Left lung (tissue), 10 donors: ENCODE data around the gene TTC9. TPM values are rescaled to one million over a fixed set of nuclear protein-coding genes. Genes with fewer than 3 reads are reported as not detected.
"Not testable (repeated sequence)": the region's sequence is repeated elsewhere in the genome, so short reads cannot be mapped to it uniquely, and the experiment has no call there.

Experiments
- ATAC-seq: fragments of 200-7000 bp; cut with Tn5 transposase; one replicate; pipeline ENCODE4 v1.9.1; 2020; ENCODE audit warnings: moderate library complexity
- DNase-seq, 4 donors: peaks; one replicate each; pipeline ENCODE4 v3.0.0-alpha.2; 2013 to 2020
- H3K27ac ChIP-seq, 2 donors: fragments of 200-600 bp; sonication (generic) in 1 of 2; one replicate each; pipeline versions ENCODE4 v1.5.0 to v1.8.0; 2020 to 2021
- H3K27me3 ChIP-seq, 2 donors: fragments of 200-600 bp; sonication (generic) in 1 of 2; one replicate each; pipeline versions ENCODE4 v1.5.0 to v1.8.0; 2020 to 2021
- H3K36me3 ChIP-seq, 2 donors: fragments of 200-600 bp; sonication (generic) in 1 of 2; one replicate each; pipeline versions ENCODE4 v1.5.0 to v1.8.0; 2020 to 2021
- H3K4me1 ChIP-seq, 2 donors: fragments of 200-600 bp; one replicate each; pipeline ENCODE4 v1.8.0; 2021
- H3K4me3 ChIP-seq, 2 donors: fragments of 200-600 bp; sonication (generic) in 1 of 2; one replicate each; pipeline versions ENCODE4 v1.5.0 to v1.8.0; 2020 to 2021; ENCODE audit warnings: mild to moderate bottlenecking in 1 of 2
- H3K9me3 ChIP-seq, 2 donors: fragments of 200-600 bp; sonication (generic) in 1 of 2; one replicate each; pipeline versions ENCODE4 v1.5.0 to v1.8.0; 2020 to 2021
- intact Hi-C, 2 donors: fragments of 100-400 bp; cut with DNase I; formaldehyde crosslinking; loops; one replicate each; pipeline versions ENCODE4 v1.11.2 to v1.14.2; 2022
- polyA plus RNA-seq, 6 donors: library from polyadenylated mRNA; unstranded; fragments of 120-200 nt; gene quantifications; one replicate each; pipeline ENCODE4 v1.2.1, GENCODE V29; 2013; ENCODE audit not compliant: insufficient read length in 6 of 6
- total RNA-seq, 2 donors: library from RNA; stranded (reverse); fragmentation: NEBNext Ultra II Directional; extraction: Animal tissue kit (Norgen Biotek cat#: 25700); gene quantifications; one replicate each; pipeline ENCODE4 v1.2.1, GENCODE V29; 2021
- TF ChIP-seq, protein P1 (sequence below), 2 donors: fragments of 200-600 bp; sonication (generic) in 1 of 2; IDR thresholded peaks; one replicate each; pipeline versions ENCODE4 v1.5.0 to v1.8.0; 2021; ENCODE audit warnings: antibody characterized with exemption in 2 of 2
- donor health status: DM: no; HTN: yes; CAD: no.
- donor health status: DM: no; HTN: no; CAD: no.

The TTC9 gene
- total and polyA plus RNA-seq, 8 donors, result 4.8 to 10.4 (median 9.4) TPM

DNA sequence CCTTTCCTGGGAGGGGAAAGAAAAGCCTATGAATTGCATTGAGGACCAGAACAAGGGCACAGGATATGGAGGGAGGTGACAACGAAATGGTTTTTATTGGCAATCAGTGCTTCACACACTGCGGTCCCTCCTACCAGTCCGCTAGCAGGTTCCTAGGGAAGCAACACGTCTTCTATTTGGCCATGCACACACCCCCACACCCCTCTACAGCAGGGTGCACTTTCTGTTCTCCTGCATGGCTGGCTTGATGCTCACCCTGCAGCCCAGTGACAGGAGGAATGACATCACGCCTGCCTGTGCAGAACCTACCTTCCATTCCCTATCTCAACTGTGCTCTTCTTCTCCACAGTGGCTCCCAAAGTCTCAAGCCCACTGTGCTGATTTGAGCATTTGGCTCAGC, 57.9 kb downstream of the TTC9 start:
- no peaks in the 10 kb centered on the region for H3K36me3 ChIP-seq

DNA sequence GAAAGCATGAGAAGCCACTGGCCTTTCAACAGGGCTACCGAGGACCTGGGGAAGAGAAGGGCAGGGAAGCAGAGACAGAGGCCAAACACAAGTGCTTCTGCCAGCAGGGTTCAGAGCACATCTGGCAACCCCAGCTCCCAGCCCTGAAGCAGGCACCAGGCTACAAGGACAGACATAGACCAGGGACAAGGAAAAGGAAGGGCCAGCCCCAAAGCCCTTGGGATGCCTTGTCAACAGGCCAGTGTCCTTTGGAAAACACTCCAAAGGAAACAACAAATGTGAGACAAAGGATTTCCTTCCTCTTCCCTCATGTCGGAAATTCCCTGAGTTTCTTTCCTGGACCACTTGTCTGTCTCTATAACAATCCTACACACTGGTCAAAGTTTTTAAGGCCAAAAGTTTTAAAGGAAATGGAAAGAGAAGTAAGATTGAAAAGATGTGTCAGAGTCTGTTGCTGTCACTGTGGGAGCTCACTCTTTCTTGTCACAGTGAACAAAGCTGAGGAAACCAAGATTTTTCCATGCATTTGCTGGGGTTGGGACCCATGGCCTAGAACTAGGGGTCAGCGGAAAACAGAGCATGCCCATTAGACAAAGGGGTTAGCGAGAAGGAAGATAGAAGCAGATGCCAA, 59.4 kb downstream of the TTC9 start:
- H3K36me3 ChIP-seq, result no peaks in the 10 kb centered on the region
- H3K4me3 ChIP-seq, result no peak overlapping the region
- H3K27me3 ChIP-seq, result no peaks in the 10 kb centered on the region
- no peak for DNase-seq
- no peak overlapping the region for H3K27ac ChIP-seq
- peaks cover 0 to 16% of the 10 kb centered on the region in 2 donors for H3K4me1 ChIP-seq
- ATAC-seq, result no peak
- no peaks in the 10 kb centered on the region for H3K9me3 ChIP-seq
- intact Hi-C loops, result no loop called here
- TF ChIP-seq, protein P1, sequence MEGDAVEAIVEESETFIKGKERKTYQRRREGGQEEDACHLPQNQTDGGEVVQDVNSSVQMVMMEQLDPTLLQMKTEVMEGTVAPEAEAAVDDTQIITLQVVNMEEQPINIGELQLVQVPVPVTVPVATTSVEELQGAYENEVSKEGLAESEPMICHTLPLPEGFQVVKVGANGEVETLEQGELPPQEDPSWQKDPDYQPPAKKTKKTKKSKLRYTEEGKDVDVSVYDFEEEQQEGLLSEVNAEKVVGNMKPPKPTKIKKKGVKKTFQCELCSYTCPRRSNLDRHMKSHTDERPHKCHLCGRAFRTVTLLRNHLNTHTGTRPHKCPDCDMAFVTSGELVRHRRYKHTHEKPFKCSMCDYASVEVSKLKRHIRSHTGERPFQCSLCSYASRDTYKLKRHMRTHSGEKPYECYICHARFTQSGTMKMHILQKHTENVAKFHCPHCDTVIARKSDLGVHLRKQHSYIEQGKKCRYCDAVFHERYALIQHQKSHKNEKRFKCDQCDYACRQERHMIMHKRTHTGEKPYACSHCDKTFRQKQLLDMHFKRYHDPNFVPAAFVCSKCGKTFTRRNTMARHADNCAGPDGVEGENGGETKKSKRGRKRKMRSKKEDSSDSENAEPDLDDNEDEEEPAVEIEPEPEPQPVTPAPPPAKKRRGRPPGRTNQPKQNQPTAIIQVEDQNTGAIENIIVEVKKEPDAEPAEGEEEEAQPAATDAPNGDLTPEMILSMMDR (IDR thresholded peaks at IDR 0.05), result no peak

More for the DNA sequence above, 57.9 kb downstream of the TTC9 start:
- ATAC-seq, result no peak
- Histone ChIP-seq H3K27me3 (no peaks in the 10 kb centered on the region), H3K4me1 (peaks cover 0 to 16% of the 10 kb centered on the region in 2 donors), H3K9me3 (no peaks in the 10 kb centered on the region), H3K4me3 (no peak overlapping the region), H3K27ac (no peak overlapping the region)
- intact Hi-C loops, result no loop called here
- no peak for DNase-seq
- TF ChIP-seq, protein P1 (IDR thresholded peaks at IDR 0.05), result no peak

DNA sequence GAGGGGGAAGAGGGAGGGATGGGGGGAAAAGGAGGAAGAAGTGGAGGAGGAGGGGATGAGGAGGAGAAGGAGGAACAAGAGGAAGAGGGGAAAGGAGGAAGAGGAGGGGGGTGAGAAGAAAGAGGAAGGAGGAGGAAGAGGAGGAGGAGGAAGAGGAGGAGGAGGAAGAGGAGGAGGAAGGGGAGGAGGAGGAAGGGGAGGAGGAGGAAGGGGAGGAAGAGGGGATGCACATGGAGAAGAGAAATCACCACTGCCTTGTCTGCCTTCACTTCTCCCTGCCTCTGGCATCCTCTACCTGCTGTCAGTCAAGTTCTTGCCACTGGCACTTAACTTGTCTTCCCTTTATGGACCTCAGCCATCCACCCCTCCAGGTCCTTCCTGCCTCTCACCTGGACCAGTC, 59.9 kb downstream of the TTC9 start:
- intact Hi-C loops, result no loop called here
- H3K27me3 ChIP-seq, result no peaks in the 10 kb centered on the region
- H3K4me3 ChIP-seq, result no peak overlapping the region
- peaks cover 0 to 16% of the 10 kb centered on the region in 2 donors for H3K4me1 ChIP-seq
- H3K36me3 ChIP-seq, result no peaks in the 10 kb centered on the region
- DNase-seq, result no peak
- H3K9me3 ChIP-seq, result no peaks in the 10 kb centered on the region
- H3K27ac ChIP-seq, result no peak overlapping the region
- TF ChIP-seq, protein P1 (IDR thresholded peaks at IDR 0.05), result no peak
- no peak for ATAC-seq

DNA sequence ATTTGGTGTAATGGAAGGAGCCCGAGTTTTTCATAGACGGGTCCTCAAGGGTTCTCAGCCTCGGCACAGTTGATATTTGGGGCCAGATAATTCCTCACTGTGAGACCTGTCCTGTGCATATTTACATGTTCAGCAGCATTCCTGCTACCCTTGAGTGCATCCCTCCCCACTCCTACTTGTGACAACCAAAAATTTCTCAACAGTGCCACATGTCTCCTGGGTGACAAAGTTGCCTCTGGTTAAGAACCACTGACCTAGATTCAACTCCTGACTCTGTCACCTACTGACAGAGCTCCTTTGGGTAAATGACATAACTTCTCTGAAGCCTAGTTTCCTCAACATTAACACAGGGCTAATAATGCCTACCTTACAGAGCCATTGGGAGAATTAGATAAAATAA, 60.4 kb downstream of the TTC9 start:
- ATAC-seq (peak; percentile 49), DNase-seq (no peak)
- Histone ChIP-seq H3K4me3 (no peak overlapping the region), H3K36me3 (no peaks in the 10 kb centered on the region), H3K27me3 (no peaks in the 10 kb centered on the region), H3K4me1 (peaks cover 0 to 15% of the 10 kb centered on the region in 2 donors), H3K27ac (no peak overlapping the region), H3K9me3 (no peaks in the 10 kb centered on the region)
- intact Hi-C loops, result no loop called here
- TF ChIP-seq, protein P1 (IDR thresholded peaks at IDR 0.05), result no peak

DNA sequence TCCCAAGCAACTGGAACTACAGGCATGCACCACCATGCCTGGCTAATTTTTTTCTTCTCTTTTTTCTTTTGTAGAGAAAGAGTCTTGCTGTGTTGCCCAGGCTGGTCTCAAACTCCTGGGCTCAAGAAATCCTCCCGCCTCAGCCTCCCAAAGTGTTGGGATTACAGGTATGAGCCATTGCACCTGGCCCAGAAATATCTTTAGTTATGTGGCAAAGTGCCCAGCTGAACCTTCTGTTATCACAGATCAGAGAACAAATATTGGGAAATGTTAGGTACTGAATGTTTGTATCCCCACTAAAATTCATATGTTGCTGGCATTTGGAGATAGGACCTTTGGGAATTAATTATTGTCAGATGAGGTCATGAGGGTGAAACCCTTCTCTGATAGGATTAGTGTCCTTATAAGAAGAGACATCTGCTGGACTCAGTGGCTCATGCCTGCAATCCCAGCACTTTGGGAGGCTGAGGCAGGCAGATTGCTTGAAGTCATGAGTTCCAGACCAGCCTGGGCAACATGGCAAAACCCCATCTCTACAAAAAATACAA, 62.0 kb downstream of the TTC9 start:
- H3K27ac ChIP-seq, H3K9me3 ChIP-seq, H3K4me3 ChIP-seq, intact Hi-C loops, H3K27me3 ChIP-seq, ATAC-seq, H3K36me3 ChIP-seq, DNase-seq, H3K4me1 ChIP-seq: not testable (repeated sequence)

DNA sequence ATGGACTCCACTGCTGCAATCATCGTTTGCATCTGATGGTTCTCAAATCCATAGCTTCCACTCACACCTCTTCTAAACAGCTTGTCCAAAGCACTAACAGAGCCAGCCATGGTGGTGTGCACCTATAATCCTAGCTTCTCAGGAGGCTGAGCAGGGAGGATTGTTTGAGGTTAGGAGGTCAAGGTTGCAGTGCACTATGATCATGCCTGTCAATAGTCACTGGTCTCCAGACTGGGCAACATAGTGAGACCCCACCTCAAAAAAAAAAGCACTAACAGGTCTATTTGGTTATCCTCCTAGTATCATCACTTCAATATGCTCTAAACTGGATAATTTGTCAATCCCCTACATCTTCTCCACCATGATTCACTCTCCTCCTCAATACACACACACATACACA, 63.2 kb downstream of the TTC9 start:
- DNase-seq (no peak), ATAC-seq (no peak)
- Histone ChIP-seq H3K27ac (no peak overlapping the region), H3K9me3 (no peaks in the 10 kb centered on the region), H3K4me3 (no peak overlapping the region), H3K4me1 (no peaks in the 10 kb centered on the region), H3K36me3 (no peaks in the 10 kb centered on the region), H3K27me3 (no peaks in the 10 kb centered on the region)
- intact Hi-C loops, result no loop called here
- TF ChIP-seq, protein P1 (IDR thresholded peaks at IDR 0.05), result no peak
